HUES64 (cell line): ENCODE results near the gene PADI1.

Experiments
- H3K27ac ChIP-seq: 2 replicates; pipeline ENCODE4 v1.7.0; 2013; ENCODE audit warnings: low read depth, low read length, inconsistent platforms
- H3K27me3 ChIP-seq: 2 replicates; pipeline ENCODE4 v1.6.1; 2013; ENCODE audit warnings: mild to moderate bottlenecking, low read length; ENCODE audit not compliant: insufficient read depth
- H3K36me3 ChIP-seq: 2 replicates; pipeline ENCODE4 v1.6.1; 2013; ENCODE audit warnings: mild to moderate bottlenecking, low read length; ENCODE audit not compliant: insufficient read depth
- H3K4me1 ChIP-seq: 2 replicates; pipeline ENCODE4 v1.6.1; 2013; ENCODE audit warnings: mild to moderate bottlenecking, low read length, moderate library complexity; ENCODE audit not compliant: insufficient read depth
- H3K4me3 ChIP-seq: 2 replicates; pipeline ENCODE4 v1.5.1; 2013; ENCODE audit warnings: mild to moderate bottlenecking, low read length, moderate library complexity
- H3K9ac ChIP-seq: 2 replicates; pipeline ENCODE4 v1.6.1; 2013; ENCODE audit warnings: mild to moderate bottlenecking, low read depth, low read length
- H3K9me3 ChIP-seq: 2 replicates; pipeline ENCODE4 v1.6.1; 2013; ENCODE audit warnings: low read depth, low read length; ENCODE audit not compliant: insufficient read depth
- WGBS: fragments of 150-250, 120-280 bp; methylation state at CpG from one replicate; pipeline ENCODE4 v1.1.7; 2013; ENCODE audit warnings: missing lambda C conversion rate; 5-methylcytosine and 5-hydroxymethylcytosine counted together

Gene PADI1

DNA sequence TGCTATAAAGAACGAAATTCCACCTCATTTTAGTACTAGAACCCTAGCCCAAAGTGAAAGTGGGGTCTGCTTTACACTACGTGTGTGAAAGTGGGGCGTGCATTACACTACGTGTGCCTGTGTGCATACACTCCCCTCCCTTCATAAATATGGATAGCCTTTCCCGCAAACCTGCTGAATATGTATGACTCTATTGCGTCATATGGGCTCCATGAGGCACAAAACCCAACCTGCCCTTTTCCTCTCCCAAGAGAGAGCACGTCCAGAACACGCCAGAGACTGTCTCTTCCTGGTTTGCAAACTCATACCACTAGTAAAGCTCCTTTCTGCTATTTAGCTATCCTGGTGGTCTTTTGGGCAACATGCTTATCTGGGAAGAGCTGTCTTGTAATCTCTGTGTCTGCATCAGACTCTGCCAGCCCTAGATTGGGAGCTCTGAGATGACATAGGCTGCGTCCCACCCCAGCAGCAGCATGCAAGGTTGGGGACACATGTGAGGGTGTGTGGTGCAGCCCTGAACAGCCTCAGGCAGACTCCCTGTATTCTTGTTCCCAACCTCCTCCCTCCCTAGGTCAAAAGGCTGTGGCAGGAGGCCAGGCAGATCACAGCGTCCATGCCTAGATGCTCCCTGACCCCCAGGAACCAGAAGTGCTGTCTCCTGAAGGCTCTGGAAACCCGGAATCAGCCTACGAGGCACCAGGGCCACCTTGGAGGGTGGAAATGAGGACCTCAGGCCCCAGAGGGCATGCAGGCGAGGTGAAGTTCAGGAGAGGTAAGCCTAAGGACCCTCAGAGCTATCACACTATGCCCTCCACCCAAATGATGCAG lies 12.3 kb upstream of the PADI1 start:
- Histone ChIP-seq H3K36me3 (no peaks in the 10 kb centered on the region), H3K4me1 (peaks cover 5% of the 10 kb centered on the region; the same call in 1 of the 2 replicates), H3K9me3 (no peaks in the 10 kb centered on the region), H3K9ac (no peak overlapping the region), H3K4me3 (no peak overlapping the region), H3K27me3 (no peaks in the 10 kb centered on the region), H3K27ac (no peak overlapping the region)
- 92% methylated on average over 13 of the region's 13 CpGs for WGBS

DNA sequence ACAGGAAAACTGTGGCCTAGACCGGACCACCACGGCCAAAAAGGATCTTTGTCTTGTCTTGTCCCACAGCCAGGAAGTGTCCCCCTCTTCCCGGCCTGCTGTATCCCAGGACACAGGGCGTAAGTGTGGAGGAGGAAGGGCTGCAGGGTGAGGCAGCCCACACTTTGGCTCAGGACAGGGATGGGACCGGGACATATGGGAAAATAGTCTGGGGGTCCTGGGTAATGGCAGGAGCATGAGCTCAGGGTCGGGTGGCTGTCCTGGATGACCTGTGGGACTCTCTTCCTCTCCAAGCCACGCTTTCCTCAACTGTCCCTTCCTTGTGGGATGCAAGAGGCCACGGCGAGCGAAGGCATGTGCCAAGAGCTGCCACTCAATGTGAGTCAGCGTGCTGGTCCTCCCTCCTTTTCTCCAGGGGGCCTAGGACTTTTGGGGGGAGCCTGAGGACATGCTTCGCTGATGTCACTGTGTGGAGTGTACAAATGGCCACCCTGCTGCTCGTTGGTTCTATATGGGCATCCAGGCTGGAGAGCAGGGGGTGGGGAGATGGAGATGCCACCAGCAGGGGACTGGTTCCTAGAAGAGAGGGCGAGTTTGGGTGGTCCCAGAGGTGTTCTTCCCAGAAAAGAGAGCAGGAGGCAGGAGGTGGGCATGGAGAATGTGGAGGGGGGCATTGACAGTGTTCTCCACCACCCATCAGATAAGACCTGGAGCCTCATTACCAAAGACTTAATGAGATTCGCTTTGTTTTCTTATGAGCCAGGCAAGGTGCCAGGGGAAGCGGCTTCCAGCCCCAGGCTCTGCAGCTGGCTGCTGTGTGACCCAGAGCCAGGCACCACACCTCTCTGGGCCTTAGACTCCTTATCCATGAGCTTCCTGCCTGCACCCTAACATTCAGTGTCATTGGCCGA lies 11.5 kb upstream of the PADI1 start:
- Histone ChIP-seq H3K27me3 (no peaks in the 10 kb centered on the region), H3K4me1 (peaks cover 5% of the 10 kb centered on the region; the same call in 1 of the 2 replicates), H3K36me3 (no peaks in the 10 kb centered on the region), H3K27ac (no peak overlapping the region), H3K4me3 (no peak overlapping the region), H3K9ac (no peak overlapping the region), H3K9me3 (no peaks in the 10 kb centered on the region)
- 91% methylated on average over 17 of the region's 17 CpGs for WGBS

DNA sequence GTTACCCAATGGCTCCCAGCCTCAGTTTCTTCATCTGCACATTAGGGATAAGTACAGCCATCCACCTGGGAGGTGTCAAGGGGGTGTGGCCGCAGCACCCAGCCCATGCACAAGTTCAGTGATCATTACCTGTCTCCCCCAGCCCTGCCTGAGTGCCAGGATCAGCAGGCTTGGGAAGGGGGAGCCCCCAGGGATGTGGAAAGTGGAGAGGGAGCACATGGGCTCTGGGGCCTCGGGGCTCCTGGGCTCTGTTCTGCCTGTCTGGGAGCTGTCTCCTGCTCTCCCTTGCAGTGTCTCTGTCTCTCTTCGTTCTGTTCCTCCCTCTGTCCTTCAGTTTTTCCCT lies 10.8 kb upstream of the PADI1 start:
- WGBS = 88% methylated on average over 3 of the region's 3 CpGs
- no peak overlapping the region for H3K9ac ChIP-seq
- no peaks in the 10 kb centered on the region for H3K27me3 ChIP-seq
- no peak overlapping the region for H3K4me3 ChIP-seq
- no peak overlapping the region for H3K27ac ChIP-seq
- H3K9me3 ChIP-seq = no peaks in the 10 kb centered on the region
- no peaks in the 10 kb centered on the region for H3K36me3 ChIP-seq
- peaks cover 5% of the 10 kb centered on the region; the same call in 1 of the 2 replicates for H3K4me1 ChIP-seq

- H3K27ac ChIP-seq = no peak overlapping the region
- no peaks in the 10 kb centered on the region for H3K9me3 ChIP-seq
- 81% methylated on average over 8 of the region's 8 CpGs for WGBS
- no peaks in the 10 kb centered on the region for H3K36me3 ChIP-seq
- no peaks in the 10 kb centered on the region for H3K27me3 ChIP-seq
- H3K4me3 ChIP-seq = no peak overlapping the region
- no peak overlapping the region for H3K9ac ChIP-seq
- peaks cover under 1% of the 10 kb centered on the region; the same call in 1 of the 2 replicates for H3K4me1 ChIP-seq
These were observed 10.1 kb upstream of the PADI1 start for GRCh38 chr1:17194615-17195528.

DNA sequence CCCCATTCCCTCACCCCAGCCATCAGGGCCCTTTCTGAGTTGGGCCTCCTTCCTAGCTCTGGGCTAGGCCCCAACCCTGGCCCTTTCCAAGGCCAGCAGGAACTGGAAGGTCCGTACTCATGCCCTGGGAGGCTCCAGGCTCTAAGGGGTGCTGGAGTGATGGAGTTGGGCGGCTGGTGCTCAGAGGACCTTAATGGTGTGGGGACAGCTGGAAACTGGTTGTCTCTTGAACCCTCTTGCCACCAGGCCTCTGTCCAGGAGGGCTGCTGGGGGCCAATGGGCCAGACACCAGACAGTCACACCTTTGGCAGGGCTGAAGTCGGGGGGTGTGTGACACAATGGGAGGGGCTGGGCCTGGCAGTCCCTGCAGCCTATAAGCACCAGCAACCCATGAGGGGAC lies 9.2 kb upstream of the PADI1 start:
- Histone ChIP-seq H3K27ac (no peak overlapping the region), H3K9me3 (no peaks in the 10 kb centered on the region), H3K27me3 (no peaks in the 10 kb centered on the region), H3K36me3 (no peaks in the 10 kb centered on the region), H3K4me1 (no peaks in the 10 kb centered on the region), H3K9ac (no peak overlapping the region), H3K4me3 (no peak overlapping the region)
- WGBS = 87% methylated on average over 3 of the region's 3 CpGs

DNA sequence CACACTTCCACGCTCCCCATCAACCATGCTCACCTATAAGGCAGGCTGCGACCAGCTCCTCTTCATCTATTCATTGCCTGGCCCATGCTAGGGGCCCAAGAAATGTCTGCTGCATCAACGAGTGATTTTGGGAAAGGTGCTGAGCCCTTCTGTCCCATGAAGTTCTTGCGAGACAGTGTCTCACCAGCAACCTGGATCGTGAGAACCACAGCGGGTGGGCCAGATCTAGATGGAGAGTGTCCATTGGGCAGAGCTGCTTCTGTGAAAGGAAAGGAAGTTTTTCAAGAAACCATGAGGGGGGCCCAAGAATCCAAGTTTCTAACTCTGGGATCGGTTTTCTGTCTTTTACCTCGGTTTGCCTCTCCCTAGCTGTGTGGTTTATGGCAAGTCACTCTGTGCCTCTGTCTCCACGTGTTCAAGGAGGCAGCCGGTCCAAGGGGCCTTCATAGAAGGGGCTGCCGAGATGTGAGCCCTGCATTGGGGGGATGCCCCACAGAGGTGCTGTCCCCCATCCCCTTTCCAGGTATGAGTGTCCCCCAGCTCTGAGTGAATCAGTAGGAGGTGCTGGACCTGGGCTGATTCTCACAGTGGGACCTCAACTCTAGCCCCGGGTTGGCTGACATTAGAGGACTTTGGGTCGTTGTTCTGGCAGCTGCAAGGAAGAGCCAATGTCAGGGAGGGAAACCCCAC lies 8.3 kb upstream of the PADI1 start:
- 89% methylated on average over 13 of the region's 13 CpGs for WGBS
- peaks cover 5% of the 10 kb centered on the region for H3K4me1 ChIP-seq

DNA sequence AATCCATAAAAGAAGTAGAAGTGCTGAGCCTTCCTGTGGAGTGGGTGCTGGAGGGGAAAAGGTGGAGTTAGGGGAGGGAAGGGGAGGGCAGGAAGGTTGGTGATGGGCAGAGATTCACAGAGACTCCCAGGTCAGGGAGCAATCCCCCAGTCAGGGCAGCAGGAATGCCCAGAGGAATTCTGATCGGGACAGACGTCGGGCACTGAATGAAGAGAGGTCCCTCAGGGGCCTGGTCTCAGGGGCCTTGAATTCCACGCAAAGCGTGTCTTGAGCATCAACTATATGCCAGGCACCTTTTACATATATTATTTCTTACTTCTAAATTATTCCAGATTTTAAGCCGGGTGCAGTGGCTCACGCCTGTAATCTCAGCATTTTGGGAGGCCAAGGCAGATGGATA lies 7.2 kb upstream of the PADI1 start:
- Histone ChIP-seq H3K27me3 (no peaks in the 10 kb centered on the region), H3K9ac (no peak overlapping the region), H3K27ac (no peak overlapping the region), H3K4me1 (peaks cover 8% of the 10 kb centered on the region), H3K36me3 (no peaks in the 10 kb centered on the region), H3K9me3 (no peaks in the 10 kb centered on the region), H3K4me3 (no peak overlapping the region)
- 91% methylated on average over 7 of the region's 7 CpGs for WGBS

More for the DNA sequence above, 8.3 kb upstream of the PADI1 start:
- Histone ChIP-seq H3K27ac (no peak overlapping the region), H3K9ac (no peak overlapping the region), H3K27me3 (no peaks in the 10 kb centered on the region), H3K4me3 (no peak overlapping the region), H3K9me3 (no peaks in the 10 kb centered on the region), H3K36me3 (no peaks in the 10 kb centered on the region)

GRCh38 chr1:17198476-17199258 lies 6.3 kb upstream of the PADI1 start:
- Histone ChIP-seq H3K27me3 (no peaks in the 10 kb centered on the region), H3K9me3 (no peaks in the 10 kb centered on the region), H3K4me3 (no peak overlapping the region), H3K9ac (no peak overlapping the region), H3K4me1 (peaks cover 8% of the 10 kb centered on the region), H3K27ac (no peak overlapping the region), H3K36me3 (no peaks in the 10 kb centered on the region)
- 76% methylated on average over 9 of the region's 9 CpGs for WGBS

- Histone ChIP-seq H3K27ac (no peak overlapping the region), H3K27me3 (no peaks in the 10 kb centered on the region), H3K9me3 (no peaks in the 10 kb centered on the region), H3K4me1 (peaks cover 8% of the 10 kb centered on the region), H3K9ac (no peak overlapping the region), H3K4me3 (no peak overlapping the region), H3K36me3 (no peaks in the 10 kb centered on the region)
- WGBS = 86% methylated on average over 9 of the region's 9 CpGs
These were observed 5.5 kb upstream of the PADI1 start for GRCh38 chr1:17199267-17200044.
